Spinal cord (tissue), 10 donors: ENCODE data around the gene MYEF2. TPM values are rescaled to one million over a fixed set of nuclear protein-coding genes. Genes with fewer than 3 reads are reported as not detected.

Experiments used
- DNase-seq, 6 donors: peaks; one replicate each; pipeline versions ENCODE4 v3.0.0 to v3.0.0-alpha.2; 2013 to 2015; ENCODE audit warnings: low spot score in 6 of 6, low read depth in 4 of 6
- H3K27ac ChIP-seq: one replicate; pipeline ENCODE4 v1.5.1; 2013; ENCODE audit warnings: low read depth, low read length, control low read depth
- H3K27me3 ChIP-seq: one replicate; pipeline ENCODE4 v1.6.1; 2013; ENCODE audit warnings: low read length; ENCODE audit not compliant: control insufficient read depth, insufficient read depth
- H3K36me3 ChIP-seq: one replicate; pipeline ENCODE4 v1.6.1; 2013; ENCODE audit warnings: low read length; ENCODE audit not compliant: control insufficient read depth, insufficient read depth
- H3K4me1 ChIP-seq: one replicate; pipeline ENCODE4 v1.6.1; 2013; ENCODE audit warnings: low read length; ENCODE audit not compliant: control insufficient read depth, insufficient read depth
- H3K4me3 ChIP-seq: one replicate; pipeline ENCODE4 v1.5.1; 2013; ENCODE audit warnings: low read depth, low read length, control low read depth
- H3K9me3 ChIP-seq: one replicate; pipeline ENCODE4 v1.6.1; 2013; ENCODE audit warnings: low read length; ENCODE audit not compliant: control insufficient read depth, insufficient read depth
- WGBS: methylation state at CpG from one replicate; pipeline ENCODE4 v1.1.5; 2013; ENCODE audit warnings: missing lambda C conversion rate; ENCODE audit not compliant: insufficient coverage; 5-methylcytosine and 5-hydroxymethylcytosine counted together
- polyA plus RNA-seq, 2 donors: library from polyadenylated mRNA; unstranded; fragments of 120-200 nt; gene quantifications; one replicate each; pipeline ENCODE4 v1.2.1, GENCODE V29; 2013; ENCODE audit not compliant: insufficient read length in 2 of 2
- total RNA-seq, 2 donors: library from RNA; depleted of rRNA in 1 of 2; stranded (reverse); fragments of 120-200 nt in 1 of 2; fragments of >200 nt in 1 of 2; gene quantifications; one replicate each; pipeline versions ENCODE4 v1.2.3 to v1.2.4, GENCODE V29; 2013 to 2014
- donor health status: healthy.

Gene MYEF2
- total and polyA plus RNA-seq, 4 donors = 38.0 to 148 (median 98.5) TPM

DNA sequence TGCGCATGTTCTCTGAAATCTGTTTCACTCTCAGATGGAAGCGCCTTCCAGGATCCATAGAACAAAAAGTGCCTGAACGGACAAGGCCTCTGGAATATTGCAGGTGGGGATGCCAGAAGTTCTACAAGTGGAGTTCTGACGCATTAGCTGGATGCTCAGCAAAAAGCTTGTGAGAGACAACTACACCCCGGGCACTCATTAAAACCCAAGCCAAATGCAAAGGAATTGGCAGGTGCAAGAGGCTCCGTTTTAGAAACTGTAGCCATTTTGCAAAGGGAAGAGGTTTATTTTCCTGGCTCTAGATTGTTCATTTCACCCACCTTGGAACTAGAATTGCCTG, 92.5 kb downstream of the MYEF2 start:
- no peaks in the 10 kb centered on the region for H3K36me3 ChIP-seq
- peak in 4 of 6 donors; percentile 30 to 83 (median 42) for DNase-seq
- 37% methylated on average over 4 of the region's 6 CpGs for WGBS
- peaks cover 15% of the 10 kb centered on the region for H3K4me1 ChIP-seq
- no peaks in the 10 kb centered on the region for H3K27me3 ChIP-seq
- no peak overlapping the region for H3K4me3 ChIP-seq
- peaks cover 3% of the 10 kb centered on the region for H3K9me3 ChIP-seq
- H3K27ac ChIP-seq = peak overlapping the region; percentile 58

DNA sequence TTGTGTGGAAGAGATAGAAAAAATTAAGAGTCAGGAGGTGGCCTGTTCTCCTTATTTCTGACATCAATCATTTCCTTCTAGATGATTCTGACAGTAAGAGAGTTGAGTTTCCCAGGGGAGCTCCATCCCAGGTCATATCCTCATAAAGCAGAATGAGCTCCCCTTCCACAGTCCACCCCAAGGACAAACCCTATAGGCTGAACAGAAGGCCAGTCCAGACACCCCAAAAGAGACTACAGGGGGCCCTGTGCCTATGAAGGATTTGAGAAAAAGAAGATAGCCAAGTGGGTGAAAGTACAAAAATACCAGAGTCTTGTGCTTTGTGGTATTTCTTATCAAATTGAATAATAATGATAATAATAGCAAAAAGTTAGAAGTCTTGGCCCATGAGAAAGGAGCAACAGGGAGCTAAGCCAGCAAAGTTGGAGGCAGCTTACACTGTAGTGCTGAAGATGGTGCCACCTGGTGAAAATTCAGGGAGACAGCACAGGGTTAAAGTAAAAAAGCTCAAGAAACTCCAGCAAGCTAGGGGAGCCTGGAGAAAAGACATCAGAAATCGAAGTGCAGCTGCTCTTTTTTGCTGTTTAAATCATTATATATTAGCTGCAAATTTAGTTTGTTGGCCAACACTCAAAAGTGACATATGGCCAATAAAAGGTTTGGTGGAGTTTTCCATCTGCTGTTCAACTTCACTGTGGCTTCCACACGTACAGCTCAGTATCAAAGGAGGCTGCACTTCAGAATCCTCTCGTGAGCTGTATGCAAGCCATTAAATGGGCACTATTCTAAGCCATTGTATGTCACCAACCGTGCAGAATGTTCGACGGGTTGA, 93.1 kb downstream of the MYEF2 start:
- peak overlapping the region; percentile 58 for H3K27ac ChIP-seq
- H3K4me3 ChIP-seq = no peak overlapping the region
- peak in 5 of 6 donors; percentile 31 to 92 (median 56) for DNase-seq
- WGBS = 25% methylated on average over 5 of the region's 6 CpGs
- no peaks in the 10 kb centered on the region for H3K36me3 ChIP-seq
- H3K9me3 ChIP-seq = peaks cover 3% of the 10 kb centered on the region
- peaks cover 15% of the 10 kb centered on the region for H3K4me1 ChIP-seq
- no peaks in the 10 kb centered on the region for H3K27me3 ChIP-seq

Other genes with a start within 250 kb of the MYEF2 start
- 1 to 10 TPM; 1.2 to 2.3 TPM for gene SLC24A5, start 57.3 kb downstream of the MYEF2 start, total RNA-seq
- 1 to 10 TPM in 1 of 2 donors, under 1 TPM in 1; 0.84 to 1.9 TPM for gene SLC24A5, start 57.3 kb downstream of the MYEF2 start, polyA plus RNA-seq
- 1 to 10 TPM in 1 of 2 donors, under 1 TPM in 1; 0.77 to 2.0 TPM for gene CTXN2, start 13.4 kb upstream of the MYEF2 start, total RNA-seq
- 1 to 10 TPM; 1.1 TPM for gene CTXN2, start 13.4 kb upstream of the MYEF2 start, polyA plus RNA-seq
- gene SLC12A1, start 28.0 kb upstream of the MYEF2 start, total RNA-seq = 1 to 10 TPM; 1.9 to 5.6 TPM
- 1 to 10 TPM; 3.0 to 4.3 TPM for gene SLC12A1, start 28.0 kb upstream of the MYEF2 start, polyA plus RNA-seq
- 100 to 1,000 TPM in 1 of 2 donors, 10 to 100 TPM in 1; 62.7 to 133 TPM for gene DUT, start 153.1 kb upstream of the MYEF2 start, total RNA-seq
- 100 to 1,000 TPM; 158 to 165 TPM for gene DUT, start 153.1 kb upstream of the MYEF2 start, polyA plus RNA-seq